NCI-H748 (cell line): ENCODE results near the gene RHBDF2.
"Not testable (repeated sequence)": the region's sequence is repeated elsewhere in the genome, so short reads cannot be mapped to it uniquely, and the experiment has no call there.

Source experiments
- DNase-seq: peaks from one replicate; lab custom pipeline; 2025; ENCODE audit not compliant: unreplicated experiment; lab: John Stamatoyannopoulos, UW

Gene RHBDF2

DNA sequence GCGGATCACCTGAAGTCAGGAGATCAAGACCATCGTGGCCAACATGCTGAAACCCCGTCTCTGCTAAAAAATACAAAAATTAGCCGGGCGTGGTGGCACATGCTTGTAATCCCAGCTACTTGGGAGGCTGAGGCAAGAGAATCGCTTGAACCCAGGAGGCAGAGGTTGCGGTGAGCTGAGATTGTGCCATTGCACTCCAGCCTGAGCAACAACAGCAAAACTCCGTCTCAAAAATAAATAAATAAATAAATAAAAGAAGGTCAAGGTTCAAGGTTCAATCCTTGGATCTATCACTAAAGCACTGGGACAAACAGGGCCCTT, 24.2 kb upstream of the RHBDF2 start:
- not testable (repeated sequence) for DNase-seq

- DNase-seq: no peak
These were observed 23.6 kb upstream of the RHBDF2 start for GRCh38 chr17:76524598-76525512.

DNA sequence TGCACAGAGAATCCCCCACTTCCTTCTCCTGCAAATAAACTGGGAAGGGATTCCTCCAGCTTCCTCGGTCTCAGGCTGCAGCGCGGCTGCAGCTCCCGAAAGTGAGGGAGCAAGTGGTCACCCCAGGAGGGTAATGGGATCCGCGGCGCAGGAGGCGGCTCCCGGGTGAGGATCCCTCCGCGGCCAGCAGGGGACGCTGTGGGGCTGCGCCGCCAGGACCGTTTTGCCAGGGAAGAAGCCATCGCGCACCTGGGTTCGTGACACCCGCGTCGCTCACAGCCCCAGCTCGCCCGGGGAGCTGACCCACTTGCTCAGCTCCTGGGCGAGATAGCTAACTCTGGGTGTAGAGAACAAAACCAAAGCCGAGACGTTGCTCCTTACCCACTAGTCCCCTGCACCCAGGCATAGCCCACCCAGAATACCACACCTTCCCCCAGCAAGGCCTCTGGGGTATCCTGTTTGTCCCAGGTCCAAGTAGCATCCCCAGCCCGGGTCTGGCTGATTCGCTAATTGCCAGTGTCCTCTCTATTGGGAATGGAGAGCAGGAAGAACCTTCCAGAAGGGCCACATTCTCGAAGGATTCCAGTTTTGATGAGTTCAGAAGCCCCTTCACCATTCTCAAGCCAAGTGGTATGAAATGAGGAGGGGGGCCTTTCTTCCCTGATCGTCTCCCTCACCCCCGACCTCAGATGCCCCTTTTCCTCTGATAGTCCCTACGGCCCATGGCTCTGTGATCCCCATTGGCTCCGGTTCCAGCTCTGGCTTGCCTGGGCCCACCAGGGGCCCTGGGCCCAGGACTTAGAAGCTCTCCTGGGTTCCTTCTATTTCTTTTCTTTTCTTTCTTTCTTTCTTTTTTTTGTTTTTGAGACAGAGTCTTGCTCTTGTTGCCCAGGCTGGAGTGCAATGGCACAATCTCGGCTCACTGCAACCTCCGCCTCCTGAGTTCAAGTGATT, 22.1 kb upstream of the RHBDF2 start:
- DNase-seq: peak; percentile 61

- DNase-seq: not testable (repeated sequence)
These were observed 20.5 kb upstream of the RHBDF2 start for GRCh38 chr17:76521683-76522082.

- no peak for DNase-seq
These were observed 20.0 kb upstream of the RHBDF2 start for GRCh38 chr17:76521262-76521661.

GRCh38 chr17:76519048-76519966, 18.1 kb upstream of the RHBDF2 start:
- DNase-seq: no peak

GRCh38 chr17:76517638-76518038, 16.4 kb upstream of the RHBDF2 start:
- no peak for DNase-seq

- DNase-seq: no peak
These were observed 14.2 kb upstream of the RHBDF2 start for GRCh38 chr17:76515274-76515949.

DNA sequence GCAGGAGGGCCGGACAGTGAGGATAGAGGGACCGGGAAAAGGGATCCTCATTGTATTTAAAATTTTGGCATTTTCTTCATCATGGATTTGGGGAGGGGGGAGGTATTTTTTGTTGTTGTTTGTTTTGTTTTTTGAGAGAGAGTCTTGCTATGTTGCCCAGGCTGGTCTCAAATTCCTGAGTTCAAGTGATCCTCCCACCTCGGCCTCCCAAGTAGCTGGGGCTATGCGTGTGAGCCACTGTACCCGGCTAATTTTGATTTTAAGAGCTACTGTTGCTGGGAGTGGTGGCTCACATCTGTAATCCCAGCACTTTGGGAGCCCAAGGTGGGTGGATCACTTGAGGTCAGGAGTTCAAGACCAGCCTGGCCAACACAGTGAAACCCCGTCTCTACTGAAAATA, 13.1 kb upstream of the RHBDF2 start:
- DNase-seq: not testable (repeated sequence)

DNA sequence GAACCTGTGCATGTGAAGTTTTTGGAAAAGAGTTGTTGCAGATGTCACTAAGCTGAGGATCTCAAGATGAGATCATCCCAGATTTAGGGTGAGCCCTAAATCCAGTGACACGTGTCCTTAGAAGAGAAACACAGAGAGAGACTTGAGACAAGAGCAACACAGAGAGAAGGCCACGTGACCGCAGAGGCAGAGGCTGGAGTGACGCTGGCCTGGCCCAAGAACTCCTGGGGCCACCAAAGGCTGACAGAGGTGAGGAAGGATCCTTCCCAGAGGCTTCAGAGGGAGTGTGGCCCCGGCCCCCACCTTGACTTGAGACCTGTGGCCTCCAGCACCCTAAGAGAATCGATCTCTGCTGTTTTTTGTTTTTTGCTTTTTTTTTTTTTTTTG, 12.1 kb upstream of the RHBDF2 start:
- no peak for DNase-seq

DNA sequence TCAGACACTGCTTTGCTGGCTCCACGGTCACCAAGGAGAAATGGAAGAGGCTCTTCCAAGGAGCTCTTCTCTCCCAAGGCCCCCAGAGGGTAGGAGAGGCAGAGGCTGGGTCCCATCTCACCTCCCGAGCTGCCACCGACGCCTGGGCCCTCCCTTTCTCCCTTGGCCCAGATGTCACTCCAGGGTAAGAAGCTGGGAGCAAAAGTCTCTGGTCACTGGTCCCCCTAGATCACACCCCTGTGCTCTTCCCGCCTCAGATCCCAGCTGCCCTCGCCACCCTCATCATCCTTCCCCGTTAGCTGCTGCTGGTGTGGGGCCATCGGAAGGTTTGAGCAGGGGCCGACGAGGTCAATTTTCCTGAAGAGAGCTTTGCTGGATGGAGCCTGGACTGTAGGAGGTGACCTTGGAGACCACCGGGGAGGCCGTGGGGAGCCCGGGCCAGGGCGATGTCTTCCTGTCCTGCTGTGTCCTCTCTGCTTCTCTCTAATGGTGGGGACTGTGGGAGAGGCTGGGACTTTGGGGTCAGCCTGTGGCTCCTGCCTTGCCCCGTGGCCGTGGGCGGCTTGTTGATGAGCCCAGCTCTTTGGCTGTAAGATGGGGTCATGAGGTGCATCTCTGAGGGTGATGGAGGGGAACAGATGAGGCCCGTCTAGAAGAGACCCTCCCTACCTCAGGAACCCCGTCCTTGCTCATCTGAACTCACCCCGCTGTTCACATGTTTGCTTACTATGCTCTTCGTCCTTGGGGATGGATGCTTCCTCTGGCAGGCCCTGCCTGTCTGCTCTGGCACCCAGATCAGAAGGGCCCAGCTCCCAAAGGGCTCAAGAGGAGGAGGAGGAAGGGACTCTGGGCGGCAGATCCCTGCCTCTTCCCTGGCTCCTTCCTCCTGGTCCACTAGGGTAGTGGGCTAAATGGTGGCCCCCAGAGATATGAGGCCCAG, 11.4 kb upstream of the RHBDF2 start:
- DNase-seq: no peak

- no peak for DNase-seq
These were observed 10.6 kb upstream of the RHBDF2 start for GRCh38 chr17:76511668-76512365.

DNA sequence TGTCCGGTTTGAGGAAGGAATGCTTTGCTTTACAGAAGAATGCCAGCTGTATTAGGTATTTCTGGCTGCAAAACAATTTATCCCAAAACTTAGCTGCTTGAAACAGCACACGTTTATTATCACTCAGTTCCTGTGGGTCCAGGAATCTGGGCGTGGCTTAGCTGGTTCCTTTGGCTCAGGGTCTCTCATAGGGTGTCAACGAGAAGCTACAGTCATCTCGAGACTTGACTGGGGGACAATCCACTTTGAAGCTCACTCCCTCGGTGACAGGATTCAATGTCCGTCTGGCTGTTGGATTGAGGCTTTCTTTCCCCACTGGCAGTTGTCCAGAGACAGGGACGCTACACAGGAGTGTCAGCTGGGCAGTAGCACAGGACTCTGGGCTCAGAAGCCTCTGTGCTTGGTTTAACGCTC, 9.6 kb upstream of the RHBDF2 start:
- DNase-seq: no peak

GRCh38 chr17:76508472-76509063, 7.3 kb upstream of the RHBDF2 start:
- DNase-seq: not testable (repeated sequence)

DNA sequence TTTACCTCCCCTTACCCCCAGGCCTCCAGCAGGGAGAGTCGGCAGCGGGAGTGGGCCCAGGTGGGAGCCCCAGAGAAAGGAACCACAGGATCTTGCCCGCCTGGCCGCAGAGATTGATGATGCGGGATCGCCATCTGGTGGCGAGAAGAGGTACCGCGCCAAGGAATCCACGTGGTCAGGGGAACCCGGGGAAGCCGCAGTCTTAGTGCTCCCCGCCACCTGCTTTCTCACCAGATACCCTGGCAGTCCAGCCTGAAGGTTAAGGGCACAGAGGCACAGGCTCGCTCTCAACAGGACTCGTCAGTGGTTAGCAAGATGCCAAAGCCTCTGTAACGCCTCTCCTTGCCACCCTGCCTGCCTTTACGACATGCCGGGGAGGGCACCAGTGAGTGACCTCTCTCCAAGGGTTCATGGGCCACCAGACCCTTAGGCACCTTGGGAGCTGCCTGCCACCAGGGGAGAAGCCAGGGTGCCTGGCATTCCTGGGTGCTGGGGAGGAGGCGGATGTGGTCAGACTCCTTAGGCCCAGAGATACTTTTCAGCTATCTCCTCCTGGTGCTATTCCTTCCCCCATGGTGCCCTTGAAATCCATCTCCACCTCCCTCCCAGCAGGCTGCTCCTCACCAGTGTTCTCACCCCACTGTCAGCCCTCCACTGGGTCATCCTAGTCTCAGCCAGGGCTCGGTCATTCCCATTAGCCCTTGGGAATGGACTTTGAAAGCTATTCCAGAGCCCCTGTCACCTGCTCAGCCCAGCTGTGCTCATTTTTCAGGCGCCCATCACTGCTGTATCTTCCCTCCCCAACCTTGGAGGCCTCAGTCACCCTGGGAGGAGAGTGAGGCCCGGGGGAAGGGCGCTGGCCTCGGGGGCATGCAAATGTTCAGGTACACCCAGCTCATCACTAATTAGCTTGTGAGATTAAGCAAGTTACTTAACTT, 5.5 kb upstream of the RHBDF2 start:
- DNase-seq: peak; percentile 57

DNA sequence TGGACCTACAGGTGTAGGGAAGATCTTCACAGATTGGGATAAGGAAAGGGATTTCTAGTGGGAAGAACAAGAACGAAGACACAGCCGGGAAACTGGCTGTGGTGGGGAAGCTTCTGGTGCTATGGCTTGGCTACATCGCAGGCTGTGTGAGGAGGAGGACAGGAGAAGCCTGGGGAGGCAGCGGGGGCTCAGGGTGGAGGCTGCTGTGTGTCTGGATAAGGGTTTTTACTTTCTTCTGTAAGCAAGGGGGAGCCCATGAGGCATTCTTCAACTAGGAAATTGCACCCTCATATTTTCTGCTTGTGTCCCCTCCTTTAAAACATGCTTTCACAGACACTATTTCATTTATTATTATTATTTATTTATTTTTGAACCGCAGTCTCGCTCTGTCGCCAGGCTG, 2.9 kb upstream of the RHBDF2 start:
- DNase-seq: no peak
